Right ventricle myocardium inferior (tissue), 1 donor: ENCODE results near the gene KIAA0232. TPM values are rescaled to one million over a fixed set of nuclear protein-coding genes. Genes with fewer than 3 reads are reported as not detected.
"Not testable (repeated sequence)": the region's sequence is repeated elsewhere in the genome, so short reads cannot be mapped to it uniquely, and the experiment has no call there.

Experiments used
- ATAC-seq: fragments of 200-7000 bp; cut with Tn5 transposase; one replicate; pipeline ENCODE4 v1.9.1; 2020; ENCODE audit warnings: mild to moderate bottlenecking, moderate library complexity
- DNase-seq: peaks from one replicate; pipeline ENCODE4 v3.0.0; 2021; ENCODE audit errors: missing footprints
- intact Hi-C: fragments of 100-400 bp; cut with DNase I; formaldehyde crosslinking; loops from one replicate; pipeline ENCODE4 v1.11.0; 2022
- total RNA-seq: library from RNA; stranded (reverse); fragmentation: NEBNext Ultra II Directional; extraction: Animal tissue kit (Norgen Biotek cat#: 25700); gene quantifications from one replicate; pipeline ENCODE4 v1.2.1, GENCODE V29; 2021
- donor health status: DM: no; HTN: yes; CAD: no; lungs with severe emphysema.

The KIAA0232 gene
- total RNA-seq, 1 donor from 2014 or later = 72.1 TPM

DNA sequence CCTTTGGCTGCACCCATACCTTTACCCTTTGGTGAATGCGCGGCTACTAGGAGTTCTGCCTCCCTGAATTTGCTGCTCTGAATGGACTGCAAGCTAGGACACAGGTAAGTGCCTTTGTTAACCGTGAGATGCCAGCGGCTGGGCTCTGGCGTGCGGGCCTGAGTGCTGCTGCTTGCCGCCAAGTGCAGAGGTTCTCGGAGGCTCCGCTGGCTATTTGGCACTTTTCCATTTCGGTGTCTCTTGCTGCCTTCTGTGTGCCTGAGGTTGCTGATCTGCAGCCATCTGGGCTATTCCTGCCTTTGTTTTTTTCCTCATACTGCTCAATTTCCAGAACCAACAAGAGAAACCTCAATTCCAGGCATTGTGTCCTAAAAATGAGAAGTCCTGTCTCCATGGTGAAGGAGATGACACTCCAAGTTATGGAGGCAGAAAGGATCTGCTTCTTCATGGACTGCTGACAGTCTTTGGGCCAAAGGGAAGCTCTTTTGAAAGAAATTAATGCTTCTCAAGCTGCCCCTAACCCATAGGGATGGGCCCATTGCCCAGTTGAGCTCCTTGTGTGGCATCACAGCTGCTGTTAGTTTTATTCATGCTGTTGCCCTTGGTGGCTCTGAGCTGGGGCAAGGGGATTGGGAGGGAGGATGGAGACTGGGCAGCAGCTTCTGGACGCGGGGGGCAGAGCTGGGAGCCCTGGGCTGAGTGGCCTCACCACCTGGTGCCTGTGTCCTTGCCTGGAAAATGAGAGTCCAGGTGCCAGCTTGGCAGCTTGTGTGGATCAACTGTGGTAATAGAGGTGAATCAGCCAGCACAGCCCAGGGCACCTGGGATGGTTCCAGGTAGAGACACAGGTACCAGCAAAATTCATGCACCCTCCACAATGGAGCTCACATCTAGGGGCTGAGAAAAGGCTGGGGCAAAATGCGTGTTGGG is 123.3 kb downstream of the KIAA0232 start:
- intact Hi-C loops = no loop called here
- DNase-seq (peak; percentile 42), ATAC-seq (no peak)

DNA sequence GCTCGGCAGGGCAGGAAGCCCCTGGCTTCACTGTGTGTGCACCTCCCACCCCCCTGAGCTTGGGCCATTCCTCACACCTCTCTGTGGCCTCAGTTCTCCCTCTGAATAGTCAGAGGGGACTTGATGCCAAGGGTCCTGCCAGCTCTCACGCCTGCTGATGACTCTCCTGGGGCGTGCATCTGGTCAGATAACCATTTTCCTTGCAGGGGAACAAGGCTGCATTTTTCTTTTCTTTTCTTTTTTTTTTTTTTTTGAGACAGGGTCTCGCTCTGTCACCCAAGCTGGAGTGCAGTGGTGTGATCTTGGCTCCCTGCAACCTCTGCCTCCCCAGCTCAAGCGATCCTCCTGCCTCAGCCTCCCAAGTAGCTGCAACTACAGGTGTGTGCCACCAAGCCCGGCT is 124.0 kb downstream of the KIAA0232 start:
- ATAC-seq, intact Hi-C loops: not testable (repeated sequence)
- DNase-seq = peak; percentile 6

DNA sequence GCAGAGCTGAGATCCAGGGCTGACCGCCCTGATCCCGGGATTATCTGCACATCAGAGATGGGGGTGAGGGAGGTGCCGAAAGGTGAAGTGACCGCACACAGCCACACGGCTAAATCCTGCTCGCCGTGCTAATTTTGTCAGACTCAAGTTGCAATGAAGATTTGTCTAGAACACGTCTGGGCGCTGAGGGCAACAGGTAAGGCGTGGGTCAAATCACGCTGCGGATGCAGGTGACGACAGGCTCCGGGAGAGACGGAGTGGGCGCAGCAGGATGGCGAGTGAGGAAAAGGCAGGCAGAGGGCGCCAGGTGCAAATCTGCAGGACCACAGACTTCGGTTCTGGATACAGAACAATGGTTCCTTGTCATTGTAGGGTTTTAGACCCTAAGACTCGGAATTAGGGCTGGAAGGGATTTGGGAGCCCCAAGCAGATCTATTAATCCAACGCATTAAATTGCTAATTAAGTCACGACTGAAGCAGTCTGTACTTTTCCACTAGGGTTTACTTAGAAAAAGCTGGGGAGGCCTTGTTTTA is 125.2 kb downstream of the KIAA0232 start:
- intact Hi-C loops = loop anchor here (2.0 kb wide), 1 partner anchor 163 kb away; no protein-coding TSS in a partner anchor
- ATAC-seq (no peak), DNase-seq (peak; percentile 63)

DNA sequence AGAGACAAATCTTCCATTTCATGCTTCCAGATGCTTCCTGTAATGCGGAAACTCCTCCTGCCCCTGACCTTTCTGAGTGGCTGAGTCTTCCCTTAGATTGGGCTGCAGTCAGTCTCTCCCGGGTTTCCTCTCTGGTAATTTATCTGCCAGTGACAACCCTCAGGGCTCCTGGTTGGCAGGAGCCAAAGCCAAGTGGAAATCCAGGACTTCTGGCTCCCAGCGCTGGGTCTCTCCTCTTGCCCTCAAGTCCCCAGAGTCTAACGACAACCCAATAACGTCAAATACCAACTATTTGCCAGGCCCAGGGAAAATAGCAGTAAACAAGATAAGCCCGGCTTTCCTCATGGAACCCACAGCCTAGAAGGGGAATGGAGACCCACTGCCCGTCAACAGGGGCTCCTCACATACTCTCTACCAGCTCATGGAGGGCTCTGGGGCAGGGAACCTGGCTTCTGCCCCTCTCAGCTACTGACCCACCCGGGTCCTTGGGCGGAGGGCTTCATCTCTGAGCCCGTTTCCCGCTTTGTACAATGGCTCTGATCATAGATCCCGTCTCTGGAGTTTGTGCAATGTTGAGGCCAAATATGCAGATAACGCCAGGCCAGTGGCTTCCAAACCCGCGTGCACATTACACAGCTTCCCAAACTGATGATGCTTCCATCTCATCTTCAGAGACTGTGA is 126.0 kb downstream of the KIAA0232 start:
- intact Hi-C loops = loop anchor here (2.0 kb wide), 1 partner anchor 162 kb away; no protein-coding TSS in a partner anchor
- ATAC-seq (no peak), DNase-seq (peak; percentile 53)

DNA sequence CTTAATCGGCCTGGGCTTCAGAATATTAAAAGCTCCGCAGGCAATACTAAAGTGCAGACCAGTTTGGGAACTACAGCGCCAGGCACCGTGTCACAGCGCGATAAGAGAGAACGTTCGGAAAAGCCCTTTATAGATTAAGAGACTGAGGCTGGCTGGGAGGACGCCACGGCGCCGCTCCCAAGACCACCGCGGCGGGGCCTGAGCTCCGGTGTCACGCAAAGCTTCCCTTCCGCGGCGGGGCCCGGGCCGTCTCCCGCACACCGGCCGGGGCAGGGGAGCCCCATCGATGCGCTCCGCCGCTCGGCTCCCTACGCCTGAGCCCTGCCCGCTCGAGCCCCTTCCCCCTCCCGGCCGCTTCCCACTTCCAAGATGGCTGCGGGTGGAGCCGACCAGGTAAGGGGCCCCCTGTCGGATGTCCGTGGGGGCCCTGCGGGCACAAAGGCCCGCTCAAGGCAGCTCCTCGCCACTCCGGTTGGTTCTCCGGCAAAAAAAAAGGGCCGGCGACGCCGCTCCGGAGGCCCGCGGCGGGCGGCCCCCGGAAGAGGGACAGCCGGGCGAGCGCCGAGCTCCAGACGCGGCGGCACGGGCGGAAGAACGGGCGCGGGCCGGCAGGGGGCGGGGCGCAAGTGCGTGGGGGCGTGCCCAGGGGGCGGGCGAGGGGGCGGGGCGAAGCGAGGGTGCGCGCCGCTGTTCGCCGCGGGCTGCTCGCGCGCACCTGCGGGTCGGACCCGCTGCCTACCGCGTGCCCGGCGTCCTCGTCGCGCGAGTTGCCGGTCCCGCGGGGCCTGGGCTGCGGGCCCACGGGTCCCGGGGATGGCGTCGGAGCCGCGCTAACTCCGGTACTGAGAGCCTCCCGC is 126.8 kb downstream of the KIAA0232 start, which contains the start of gene TBC1D14:
TSS of gene TBC1D14 (plus strand) at position 714 of the 857 bp plus-strand sequence. CDS start 13,564 bp downstream, outside the sequence.
- peak; percentile 94 for DNase-seq
- peak; percentile 94 for ATAC-seq
- intact Hi-C loops = loop anchor here (2.0 kb wide), 1 partner anchor 161 kb away; no protein-coding TSS in a partner anchor

DNA sequence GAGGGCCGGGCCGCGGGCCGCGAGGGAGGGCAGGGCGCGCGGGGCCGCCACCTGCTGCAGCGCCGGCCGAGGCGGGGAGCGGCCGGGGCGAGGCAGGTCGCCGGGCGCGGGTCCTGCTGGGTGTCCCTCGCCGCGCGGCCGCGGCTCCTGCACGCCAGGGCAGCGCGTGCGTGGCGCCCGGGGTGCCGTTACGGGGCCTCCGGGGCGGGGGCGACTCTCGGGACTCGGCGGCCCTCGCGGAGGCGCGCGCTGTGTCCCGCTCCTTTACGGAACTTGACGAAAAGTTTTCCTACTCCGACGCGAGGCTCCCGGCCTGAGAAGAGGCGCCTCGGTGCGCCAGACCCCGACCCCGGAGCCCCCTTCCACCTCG is 127.4 kb downstream of the KIAA0232 start:
- DNase-seq = peak; percentile 80
- intact Hi-C loops = loop anchor here (2.0 to 10.0 kb wide), 3 partner anchors 77 to 161 kb away; partner anchors contain the start of gene TADA2B
- no peak for ATAC-seq

DNA sequence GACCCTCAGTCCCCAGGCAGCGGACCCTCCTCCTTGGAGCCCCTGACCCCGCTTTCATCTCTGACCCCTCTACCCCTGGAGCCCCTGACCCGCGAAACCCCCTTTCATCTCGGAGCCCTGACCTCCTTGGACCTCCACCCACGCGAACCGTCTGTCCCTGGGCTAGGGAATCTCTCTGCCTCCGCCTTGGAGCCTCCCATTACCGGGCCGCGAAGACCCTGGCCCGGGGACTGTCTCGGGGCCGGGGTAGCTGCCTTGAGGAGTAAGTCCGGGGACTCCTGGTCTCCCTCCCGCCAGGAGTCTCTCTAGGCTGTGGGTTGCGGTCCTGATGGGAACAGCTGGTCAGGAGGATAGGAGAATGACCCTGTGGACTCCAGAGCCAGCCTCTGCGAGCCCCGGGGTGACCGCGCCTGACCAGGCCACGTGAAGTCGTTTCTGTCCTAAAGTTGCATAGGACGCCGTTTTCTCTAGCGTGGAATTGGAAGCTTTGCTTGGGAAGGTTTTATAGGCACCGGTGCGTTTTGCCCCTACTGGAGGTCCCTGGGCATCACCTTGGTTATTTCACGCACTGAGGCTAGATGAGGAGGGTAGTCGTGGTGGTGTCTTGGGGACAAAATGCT is 127.9 kb downstream of the KIAA0232 start:
- DNase-seq = no peak
- intact Hi-C loops = loop anchor here (2.0 to 10.0 kb wide), 2 partner anchors 76 to 134 kb away; partner anchors contain the start of gene TADA2B
- no peak for ATAC-seq

DNA sequence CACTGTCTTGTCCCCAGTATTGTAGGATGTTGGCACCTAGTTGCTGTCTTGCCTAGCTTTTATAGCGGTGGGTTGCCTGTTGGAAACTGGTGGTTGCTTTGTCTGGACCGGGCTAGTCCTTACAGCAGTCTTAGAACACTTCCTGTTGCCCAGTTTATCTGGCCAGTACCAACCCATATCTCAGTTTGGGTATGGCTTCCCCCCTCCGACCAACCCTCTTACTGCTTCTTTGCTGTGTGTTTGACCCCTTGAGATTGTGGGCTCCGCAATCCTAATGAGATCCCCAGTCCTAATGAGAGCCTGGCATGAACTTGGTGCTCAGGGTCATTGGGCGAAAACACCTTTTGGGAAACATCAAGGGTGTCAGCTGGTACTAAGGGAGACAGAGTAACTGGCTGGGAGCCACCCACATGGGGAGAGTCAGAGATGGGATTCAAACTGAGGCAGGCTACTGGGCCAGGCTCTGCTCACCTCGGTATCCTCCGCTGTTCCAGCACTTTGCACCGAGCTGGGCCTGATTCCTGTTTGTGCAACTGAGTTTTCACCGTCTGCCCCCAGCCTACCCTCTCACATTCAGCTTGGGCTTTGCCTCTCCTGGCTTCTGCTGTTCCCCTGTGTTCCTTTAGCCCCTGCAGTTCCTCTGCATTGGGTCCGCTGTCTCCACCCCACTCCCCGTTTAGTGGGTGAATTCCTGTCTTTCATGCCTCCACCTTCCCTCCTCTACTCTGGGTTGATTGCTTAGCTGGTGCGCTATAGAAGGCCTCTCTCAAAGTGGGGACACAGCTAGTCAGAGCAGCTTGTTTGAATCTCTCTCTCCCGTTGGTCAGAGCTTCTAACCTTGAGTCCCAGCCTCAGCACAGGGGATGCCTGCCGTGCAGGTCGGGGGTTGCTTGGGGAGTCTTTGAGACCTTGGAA is 128.7 kb downstream of the KIAA0232 start:
- DNase-seq (peak; percentile 37), ATAC-seq (no peak)
- intact Hi-C loops = loop anchor here (2.0 to 10.0 kb wide), 2 partner anchors 76 to 134 kb away; partner anchors contain the start of gene TADA2B

DNA sequence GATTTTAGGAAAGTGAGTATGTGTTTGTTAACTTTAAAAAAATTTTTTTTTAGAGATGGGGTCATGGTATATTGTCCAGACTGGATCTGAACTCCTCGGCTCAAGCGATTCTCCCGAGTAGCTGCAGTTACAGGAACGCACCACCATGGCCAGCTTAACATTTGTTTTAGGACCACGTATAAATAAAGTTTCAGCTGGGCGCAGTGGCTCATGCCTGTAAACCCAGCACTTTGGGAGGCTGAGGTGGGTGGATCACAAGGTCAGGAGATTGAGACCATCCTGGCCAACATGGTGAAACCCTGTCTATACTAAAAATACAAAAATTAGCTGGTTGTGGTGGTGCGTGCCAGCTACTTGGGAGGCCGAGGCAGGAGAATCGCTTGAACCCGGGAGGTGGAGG is 129.4 kb downstream of the KIAA0232 start:
- ATAC-seq = not testable (repeated sequence)
- DNase-seq = peak; percentile 7
- intact Hi-C loops = loop anchor here (2.0 to 10.0 kb wide), 2 partner anchors 75 to 133 kb away; partner anchors contain the start of gene TADA2B

DNA sequence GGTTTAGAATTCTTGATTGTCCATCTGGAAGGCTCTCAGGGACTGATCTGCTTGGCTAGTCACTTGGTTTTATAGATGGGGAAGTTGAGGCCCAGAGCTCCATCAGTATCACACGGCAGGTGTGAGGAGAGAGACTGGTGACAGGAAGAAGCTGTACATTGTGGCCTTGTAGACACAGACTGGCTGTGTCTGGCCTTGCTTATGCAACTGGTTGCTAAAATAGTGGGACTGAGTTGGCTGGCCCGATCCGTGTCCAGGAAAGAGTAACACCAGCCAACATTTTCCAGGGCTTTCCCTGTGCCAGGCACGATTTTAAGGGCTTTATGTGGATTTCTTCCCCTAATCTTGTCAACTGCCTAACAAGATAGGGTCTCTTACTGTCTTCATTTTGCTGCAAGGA is 129.9 kb downstream of the KIAA0232 start:
- intact Hi-C loops = loop anchor here (10.0 kb wide), 1 partner anchor 132 kb away; the partner anchor contains the start of gene TADA2B
- DNase-seq = peak; percentile 55
- ATAC-seq = peak; percentile 47

DNA sequence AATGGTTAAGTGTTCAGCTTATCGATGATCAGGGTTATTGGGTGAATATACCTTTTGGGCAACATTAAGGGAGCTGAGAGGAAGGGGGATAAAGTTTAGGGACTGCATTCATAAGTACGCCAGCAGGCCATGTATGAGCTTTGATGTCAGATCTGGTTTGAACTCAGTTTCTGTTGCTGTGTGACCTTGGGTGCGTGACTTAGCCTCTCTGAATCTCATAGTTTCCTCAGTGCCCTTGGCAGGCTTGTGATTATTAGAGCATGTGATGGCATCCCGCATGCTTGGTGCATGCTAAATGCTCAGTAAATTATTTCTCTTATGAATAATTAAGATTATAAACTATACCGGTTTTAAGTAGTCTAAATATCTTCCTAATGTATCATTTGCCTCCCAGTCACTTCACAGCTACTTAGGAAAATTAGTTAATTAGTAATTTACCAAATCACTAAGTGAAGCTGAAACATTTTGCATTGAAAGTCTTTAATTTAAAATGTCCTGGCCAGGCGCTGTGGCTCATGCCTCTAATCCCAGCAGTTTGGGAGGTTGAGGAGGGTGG is 130.9 kb downstream of the KIAA0232 start:
- no peak for ATAC-seq

DNA sequence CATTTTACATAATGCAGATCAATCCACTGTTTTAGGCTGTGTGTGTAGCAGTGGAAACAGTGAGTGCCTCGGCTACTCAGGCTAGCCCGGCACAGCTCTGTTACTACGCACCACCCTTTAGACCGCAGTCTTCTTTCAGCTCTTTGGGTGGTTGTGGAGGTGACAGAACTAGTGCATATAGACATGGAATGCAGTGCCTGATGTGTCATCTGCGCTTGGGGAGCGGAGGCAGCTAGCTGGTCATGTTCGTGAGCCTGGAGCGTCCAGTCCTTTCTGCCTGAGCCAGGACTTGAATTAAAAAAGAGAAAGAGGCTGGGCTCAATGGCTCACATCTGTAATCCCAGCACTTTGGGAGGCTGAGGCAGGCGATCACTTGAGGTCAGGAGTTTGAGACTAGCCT is 131.9 kb downstream of the KIAA0232 start:
- no peak for ATAC-seq
- intact Hi-C loops = loop anchor here (10.0 kb wide), 1 partner anchor 130 kb away; the partner anchor contains the start of gene TADA2B
- peak; percentile 41 for DNase-seq

More for the DNA sequence above, 130.9 kb downstream of the KIAA0232 start:
- DNase-seq = no peak
- intact Hi-C loops = loop anchor here (10.0 kb wide), 1 partner anchor 131 kb away; the partner anchor contains the start of gene TADA2B

DNA sequence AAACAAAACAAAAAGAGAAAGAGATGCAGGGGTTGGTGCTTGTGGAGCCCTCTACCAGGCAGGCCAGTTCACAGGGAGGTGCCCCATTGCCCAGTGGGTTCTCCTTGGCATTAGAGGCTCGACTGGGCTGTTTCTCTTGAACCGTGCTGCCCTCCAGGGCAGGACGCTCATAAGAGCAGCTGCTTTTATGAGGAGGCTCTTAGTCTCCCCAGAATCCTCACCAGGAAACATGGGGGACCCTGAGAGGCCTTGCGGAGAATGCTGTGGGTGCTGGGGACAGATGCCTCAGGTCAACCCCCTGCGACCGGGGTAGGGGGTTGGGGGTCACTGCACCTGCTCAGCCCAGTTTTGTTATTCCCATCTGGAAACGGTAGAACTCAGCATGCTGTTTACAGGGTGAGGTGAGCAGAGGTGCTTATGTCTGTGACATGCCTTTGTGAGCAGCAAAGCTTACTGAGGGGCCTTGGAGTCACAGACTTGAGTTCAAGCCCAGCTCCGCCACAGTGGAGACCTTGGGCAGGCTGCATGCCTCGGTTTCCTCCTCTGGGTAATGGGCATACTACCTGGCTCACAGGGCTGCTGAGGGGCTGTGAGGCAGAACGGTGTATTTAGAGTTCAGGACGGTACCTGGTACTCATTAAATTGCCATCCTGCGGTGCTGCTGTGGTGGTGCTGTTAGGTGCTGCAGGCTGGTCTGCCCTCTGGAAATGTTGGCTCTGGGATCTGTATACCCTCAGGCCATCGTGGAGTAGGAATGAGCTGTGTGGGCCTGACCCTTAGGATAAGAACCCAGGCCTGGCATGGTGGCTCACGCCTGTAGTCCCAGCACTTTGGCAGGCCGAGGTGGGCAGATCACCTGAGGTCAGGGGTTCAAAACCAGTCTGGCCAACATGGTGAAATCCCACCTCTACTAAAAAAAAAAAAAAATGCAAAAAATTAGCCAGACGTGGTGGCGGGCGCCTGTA is 132.8 kb downstream of the KIAA0232 start:
- peak; percentile 30 for DNase-seq
- intact Hi-C loops = loop anchor here (10.0 kb wide), 1 partner anchor 129 kb away; the partner anchor contains the start of gene TADA2B
- no peak for ATAC-seq

DNA sequence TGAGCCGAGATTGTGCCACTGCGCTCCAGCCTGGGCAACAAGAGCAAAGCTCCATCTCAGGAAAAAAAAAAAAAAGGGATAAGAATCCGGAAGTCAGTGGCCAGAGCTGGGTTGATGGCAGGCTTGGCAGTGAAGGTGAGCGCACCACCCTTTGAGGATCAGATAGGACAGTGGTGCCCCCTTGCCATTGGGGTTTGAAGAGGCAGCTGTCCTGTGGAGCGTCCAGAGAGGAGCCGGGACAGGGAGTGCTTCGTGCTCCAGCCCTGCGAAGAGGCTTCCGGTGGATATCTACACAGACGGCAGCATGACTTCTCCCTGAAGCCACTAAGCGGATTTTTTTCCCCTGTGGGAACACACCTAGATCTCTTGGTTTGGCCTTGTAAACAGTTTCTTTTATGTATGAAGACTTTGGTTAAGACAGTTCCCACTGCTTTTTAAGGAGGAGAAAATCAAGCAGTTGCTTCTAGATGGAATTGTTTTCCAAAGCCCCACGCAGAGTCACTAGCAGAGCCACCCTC is 133.6 kb downstream of the KIAA0232 start:
- intact Hi-C loops = loop anchor here (10.0 kb wide), 1 partner anchor 129 kb away; the partner anchor contains the start of gene TADA2B
- ATAC-seq (no peak), DNase-seq (peak; percentile 3)
